ENCODE data around the gene ROBO1.

ROBO1 gene

GRCh38 chr3:79047581-79047980, 720.2 kb downstream of the ROBO1 start:
- no peak overlapping the region for H3K4me3 ChIP-seq (ENCODE audit: control insufficient read depth, low read depth, low read length)
- TF ChIP-seq CTCF (IDR thresholded peaks at IDR 0.05; ENCODE audit: control insufficient read depth, insufficient read depth, low read depth, low read length, missing control alignments): no peak
- DNase-seq (ENCODE audit: low read depth): no peak

GRCh38 chr3:79041621-79042020, 726.2 kb downstream of the ROBO1 start:
- no peak overlapping the region for H3K4me3 ChIP-seq (ENCODE audit: control insufficient read depth, low read depth, low read length)
- DNase-seq (ENCODE audit: low read depth): no peak
- TF ChIP-seq CTCF (IDR thresholded peaks at IDR 0.05; ENCODE audit: control insufficient read depth, insufficient read depth, low read depth, low read length, missing control alignments): no peak

GRCh38 chr3:79040701-79041100, 727.1 kb downstream of the ROBO1 start:
- no peak overlapping the region for H3K4me3 ChIP-seq (ENCODE audit: control insufficient read depth, low read depth, low read length)
- no peak for TF ChIP-seq CTCF (IDR thresholded peaks at IDR 0.05; ENCODE audit: control insufficient read depth, insufficient read depth, low read depth, low read length, missing control alignments)
- DNase-seq (ENCODE audit: low read depth): peak; percentile 78

- DNase-seq (ENCODE audit: low read depth): no peak
- no peak for TF ChIP-seq CTCF (IDR thresholded peaks at IDR 0.05; ENCODE audit: control insufficient read depth, insufficient read depth, low read depth, low read length, missing control alignments)
- H3K4me3 ChIP-seq (ENCODE audit: control insufficient read depth, low read depth, low read length): no peak overlapping the region
Measured at GRCh38 chr3:79040091-79040490, 727.7 kb downstream of the ROBO1 start.

GRCh38 chr3:79039192-79039591, 728.6 kb downstream of the ROBO1 start:
- no peak for DNase-seq (ENCODE audit: low read depth)
- H3K4me3 ChIP-seq (ENCODE audit: control insufficient read depth, low read depth, low read length): no peak overlapping the region
- no peak for TF ChIP-seq CTCF (IDR thresholded peaks at IDR 0.05; ENCODE audit: control insufficient read depth, insufficient read depth, low read depth, low read length, missing control alignments)

GRCh38 chr3:79038636-79039035, 729.2 kb downstream of the ROBO1 start:
- no peak for DNase-seq (ENCODE audit: low read depth)
- TF ChIP-seq CTCF (IDR thresholded peaks at IDR 0.05; ENCODE audit: control insufficient read depth, insufficient read depth, low read depth, low read length, missing control alignments): no peak
- no peak overlapping the region for H3K4me3 ChIP-seq (ENCODE audit: control insufficient read depth, low read depth, low read length)

GRCh38 chr3:79038057-79038456, 729.7 kb downstream of the ROBO1 start:
- no peak for TF ChIP-seq CTCF (IDR thresholded peaks at IDR 0.05; ENCODE audit: control insufficient read depth, insufficient read depth, low read depth, low read length, missing control alignments)
- no peak for DNase-seq (ENCODE audit: low read depth)
- H3K4me3 ChIP-seq (ENCODE audit: control insufficient read depth, low read depth, low read length): no peak overlapping the region
